Measurements from ENCODE around the gene PLB1.

DNA sequence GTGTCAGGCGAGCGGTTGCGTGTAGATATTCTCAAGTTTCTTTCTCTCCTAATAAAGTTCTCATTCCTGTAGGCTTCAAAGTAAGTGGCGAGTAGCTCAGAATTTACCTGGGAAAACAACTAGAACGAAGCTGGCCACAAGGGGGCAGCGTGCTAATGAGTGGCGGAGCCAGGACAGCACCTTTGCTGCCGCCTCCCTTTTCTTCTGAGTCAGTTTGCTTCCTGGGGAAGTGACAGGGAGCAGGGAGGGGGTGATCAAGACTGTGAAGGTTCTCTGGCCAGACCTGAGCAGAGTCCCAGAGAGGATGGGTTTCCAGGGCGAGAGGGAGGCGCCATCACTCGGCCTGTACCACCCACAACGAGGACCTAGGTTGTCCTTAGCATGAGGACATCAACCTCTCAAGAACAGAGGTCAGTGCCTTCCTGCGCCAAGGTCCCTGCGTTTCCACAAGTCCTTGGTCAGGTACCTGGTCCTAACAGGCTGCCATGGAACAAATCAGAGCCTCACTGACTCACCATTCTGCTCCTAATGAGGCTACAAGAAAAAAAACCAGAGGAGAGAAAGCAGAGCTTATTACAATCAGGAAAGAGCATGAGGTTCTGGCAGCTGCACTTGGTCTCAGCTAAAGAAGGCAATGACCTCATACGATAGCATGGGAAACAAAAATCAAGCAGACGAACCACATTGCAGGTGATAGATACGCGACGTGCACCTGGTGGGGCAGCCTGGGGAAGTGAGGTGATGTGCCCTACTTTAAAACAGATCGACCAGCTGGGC, 98.7 kb downstream of the PLB1 start:
- TF ChIP-seq POLR2AphosphoS5 (IDR thresholded peaks at IDR 0.05; ENCODE audit: low read depth, low read length) (no peak), POLR2A (IDR thresholded peaks at IDR 0.05; ENCODE audit: low read depth, low read length) (no peak), TAF1 (IDR thresholded peaks at IDR 0.05; ENCODE audit: borderline replicate concordance, low read depth, low read length) (no peak)

Measured in GM12892 (cell line).